ENCODE results near the gene ATXN1L.
A peak's percentile ranks its signal among the peaks of the same experiment; 100 is the strongest.

The ATXN1L gene

GRCh38 chr16:71883849-71884638 is 38.3 kb downstream of the ATXN1L start, which contains the start of gene ZNF821:
ZNF821 (minus strand) TSS chr16:71884182; CDS start chr16:71879946, 4,236 bp downstream.
- H3K9me3 Mint-ChIP-seq, result no peaks in the 10 kb centered on the region
- H3K4me1 Mint-ChIP-seq (ENCODE audit: low read depth in 2 of 2), result peaks cover 34 to 49% of the 10 kb centered on the region in 2 donors
- ATAC-seq (replicated peaks) (peak; percentile 69), DNase-seq (peak; percentile 75 to 83 (median 81))
- H3K27ac Mint-ChIP-seq, result peak within 1 kb of the TSS; percentile 98 to 99
- peaks cover 30% of the 10 kb centered on the region for H3K36me3 Mint-ChIP-seq (ENCODE audit: insufficient read depth)
- peak within 1 kb of the TSS; percentile 98 to 99 for H3K4me3 Mint-ChIP-seq
- H3K27me3 Mint-ChIP-seq, result no peaks in the 10 kb centered on the region

DNA sequence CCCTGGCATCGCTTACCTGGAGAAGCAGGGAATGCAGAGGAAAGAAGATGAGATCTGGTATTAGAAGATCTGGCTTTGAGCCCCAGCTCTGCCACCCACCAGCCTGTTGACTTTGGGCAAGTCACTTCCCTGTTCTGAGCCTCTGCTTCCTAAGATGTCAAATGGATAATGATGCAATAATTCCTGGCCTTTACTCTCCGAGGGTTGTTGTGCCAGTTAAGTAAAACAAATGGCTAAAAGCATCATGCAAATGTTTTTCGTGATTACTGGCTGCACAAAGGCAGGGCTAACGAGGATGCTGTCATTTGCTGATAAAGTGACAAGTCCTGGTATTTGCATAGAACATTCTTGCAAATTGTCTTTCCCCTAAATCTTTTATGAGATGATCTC is 39.5 kb downstream of the ATXN1L start:
- no peaks in the 10 kb centered on the region for H3K9me3 Mint-ChIP-seq
- peak overlapping the region; percentile 98 to 99 for H3K4me3 Mint-ChIP-seq
- H3K27me3 Mint-ChIP-seq, result no peaks in the 10 kb centered on the region
- no peak for ATAC-seq (replicated peaks)
- H3K4me1 Mint-ChIP-seq (ENCODE audit: low read depth in 2 of 2), result peaks cover 28 to 39% of the 10 kb centered on the region in 2 donors
- no peak for DNase-seq
- H3K36me3 Mint-ChIP-seq (ENCODE audit: insufficient read depth), result peaks cover 30% of the 10 kb centered on the region
- H3K27ac Mint-ChIP-seq, result peak overlapping the region; percentile 98 to 99

- no peak overlapping the region for H3K4me3 Mint-ChIP-seq
These were observed 43.4 kb downstream of the ATXN1L start for GRCh38 chr16:71889147-71889546.

DNA sequence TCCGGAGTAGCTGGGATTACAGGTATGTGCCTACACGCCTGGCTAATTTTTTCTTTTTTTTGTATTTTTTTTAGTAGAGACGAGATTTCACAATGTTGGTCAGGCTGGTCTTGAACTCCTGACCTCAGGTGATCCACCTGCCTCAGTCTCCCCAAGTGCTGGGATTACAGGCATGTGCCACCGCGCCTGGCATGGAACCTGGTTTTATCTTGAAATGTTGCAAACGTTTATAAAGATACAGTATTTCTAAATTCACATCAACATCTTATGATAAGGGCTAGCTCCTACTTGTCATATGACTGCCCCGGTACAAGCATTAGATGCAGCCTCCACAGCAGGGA is 48.1 kb downstream of the ATXN1L start:
- no peaks in the 10 kb centered on the region for H3K9me3 Mint-ChIP-seq
- no peak for DNase-seq
- H3K27ac Mint-ChIP-seq, result peak overlapping the region; percentile 98
- H3K36me3 Mint-ChIP-seq (ENCODE audit: insufficient read depth), result peaks cover 39% of the 10 kb centered on the region
- H3K4me3 Mint-ChIP-seq, result peak overlapping the region; percentile 98
- no peak for ATAC-seq (replicated peaks)
- H3K4me1 Mint-ChIP-seq (ENCODE audit: low read depth in 2 of 2), result peaks cover 17 to 19% of the 10 kb centered on the region in 2 donors
- no peaks in the 10 kb centered on the region for H3K27me3 Mint-ChIP-seq

More at GRCh38 chr16:71889147-71889546, 43.4 kb downstream of the ATXN1L start:
- no peak overlapping the region for H3K27ac Mint-ChIP-seq
- peaks cover 11 to 18% of the 10 kb centered on the region in 2 donors for H3K4me1 Mint-ChIP-seq (ENCODE audit: low read depth in 2 of 2)
- H3K27me3 Mint-ChIP-seq, result no peaks in the 10 kb centered on the region
- no peak for ATAC-seq (replicated peaks)
- H3K36me3 Mint-ChIP-seq (ENCODE audit: insufficient read depth), result peaks cover 16% of the 10 kb centered on the region
- DNase-seq, result no peak
- no peaks in the 10 kb centered on the region for H3K9me3 Mint-ChIP-seq

- no peaks in the 10 kb centered on the region for H3K27me3 Mint-ChIP-seq
- DNase-seq (peak; percentile 4 to 26 (median 16)), ATAC-seq (replicated peaks) (peak; percentile 13)
- H3K27ac Mint-ChIP-seq, result peak overlapping the region; percentile 98
- H3K4me3 Mint-ChIP-seq, result peak overlapping the region; percentile 98
- peaks cover 44% of the 10 kb centered on the region for H3K36me3 Mint-ChIP-seq (ENCODE audit: insufficient read depth)
- peaks cover 21 to 22% of the 10 kb centered on the region in 2 donors for H3K4me1 Mint-ChIP-seq (ENCODE audit: low read depth in 2 of 2)
- H3K9me3 Mint-ChIP-seq, result no peaks in the 10 kb centered on the region
These were observed 48.6 kb downstream of the ATXN1L start for GRCh38 chr16:71894229-71894920.

- H3K36me3 Mint-ChIP-seq (ENCODE audit: insufficient read depth), result peaks cover 51% of the 10 kb centered on the region
These were observed 49.3 kb downstream of the ATXN1L start, which contains the start of gene IST1 for GRCh38 chr16:71894921-71895678. IST1 (plus strand) TSS chr16:71895531; CDS start chr16:71915641, 20,110 bp downstream.

DNA sequence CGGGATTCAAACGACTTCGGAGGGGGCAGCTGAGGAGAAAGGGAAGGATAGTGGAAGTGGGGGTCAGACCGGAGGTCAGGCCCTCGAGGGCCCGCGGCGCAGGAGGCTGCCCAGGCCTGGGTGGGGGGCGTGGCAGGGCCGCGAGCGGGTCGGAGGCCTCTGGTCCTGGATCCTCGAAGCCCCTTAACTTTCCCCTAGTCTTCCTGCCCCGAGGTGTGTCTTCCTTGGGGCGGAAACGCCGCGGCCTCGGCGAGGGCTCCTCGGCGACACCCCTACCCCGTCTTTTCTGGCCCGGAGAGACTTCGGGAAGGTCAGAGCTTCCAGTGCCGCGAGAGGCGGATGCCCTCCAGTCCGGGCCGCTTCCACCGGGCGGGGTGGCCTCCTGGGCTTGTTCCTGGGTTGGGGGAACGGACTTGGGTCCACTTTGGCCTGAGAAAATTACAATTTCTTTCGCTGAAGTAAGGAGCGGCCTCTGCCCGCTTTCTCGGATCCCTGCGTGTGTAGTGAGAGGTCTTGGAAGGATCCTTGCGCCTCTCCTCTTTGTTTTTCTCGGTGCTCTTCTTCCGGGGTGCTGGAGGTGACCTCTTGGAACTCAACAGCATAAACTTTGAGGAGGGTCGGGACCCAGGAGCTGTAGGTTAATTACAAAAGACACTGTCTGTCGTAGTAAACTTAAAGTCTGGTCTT is 50.0 kb downstream of the ATXN1L start:
- DNase-seq, result peak in 1 of 3 experiments; percentile 6
- H3K9me3 Mint-ChIP-seq, result no peaks in the 10 kb centered on the region

More at GRCh38 chr16:71894921-71895678, 49.3 kb downstream of the ATXN1L start, which contains the start of gene IST1:
- ATAC-seq (replicated peaks) (peak; percentile 88), DNase-seq (peak; percentile 97 to 98 (median 97))
- Mint-ChIP-seq H3K4me1 (ENCODE audit: low read depth in 2 of 2) (peaks cover 23 to 24% of the 10 kb centered on the region in 2 donors), H3K27ac (peak within 1 kb of the TSS; percentile 98), H3K27me3 (no peaks in the 10 kb centered on the region), H3K4me3 (peak within 1 kb of the TSS; percentile 98), H3K9me3 (no peaks in the 10 kb centered on the region)

DNA sequence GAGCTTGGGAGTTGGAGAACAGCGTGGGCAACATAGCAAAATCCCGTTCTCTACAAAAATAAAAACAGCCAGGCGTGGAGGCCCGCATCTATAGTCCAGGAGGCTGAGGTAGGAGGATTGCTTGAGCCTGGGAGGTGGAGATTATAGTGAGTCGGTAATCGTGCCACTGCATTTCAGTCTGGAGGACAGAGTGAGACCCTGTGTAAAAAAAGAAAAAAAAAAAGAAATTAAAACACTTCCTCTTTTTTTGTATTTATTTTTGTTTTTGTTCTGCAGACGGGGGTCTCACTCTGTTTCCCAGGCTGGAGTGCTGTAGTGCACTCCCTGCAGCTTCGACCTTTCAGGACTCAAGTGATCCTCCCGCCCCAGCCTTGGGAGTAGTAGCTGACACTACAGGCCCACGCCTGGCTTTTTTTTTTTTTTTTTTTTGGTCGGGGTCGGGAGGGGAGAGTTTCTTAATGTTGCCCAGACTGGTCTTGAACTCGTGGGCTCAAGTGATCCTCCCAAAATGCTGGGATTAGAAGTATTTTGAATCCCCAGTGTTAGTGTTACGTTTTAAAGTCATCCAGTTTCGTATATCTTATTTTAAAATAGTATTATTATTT is 51.1 kb downstream of the ATXN1L start:
- Mint-ChIP-seq H3K9me3 (no peaks in the 10 kb centered on the region), H3K4me3 (peak overlapping the region; percentile 98), H3K4me1 (ENCODE audit: low read depth in 2 of 2) (peaks cover 31 to 32% of the 10 kb centered on the region in 2 donors), H3K27ac (peak overlapping the region; percentile 98), H3K27me3 (no peaks in the 10 kb centered on the region), H3K36me3 (ENCODE audit: insufficient read depth) (peaks cover 53% of the 10 kb centered on the region)
- ATAC-seq (replicated peaks) (no peak), DNase-seq (no peak)

More for the DNA sequence above, 50.0 kb downstream of the ATXN1L start:
- Mint-ChIP-seq H3K27ac (peak overlapping the region; percentile 98), H3K4me1 (ENCODE audit: low read depth in 2 of 2) (peaks cover 23 to 27% of the 10 kb centered on the region in 2 donors), H3K27me3 (no peaks in the 10 kb centered on the region), H3K4me3 (peak overlapping the region; percentile 98), H3K36me3 (ENCODE audit: insufficient read depth) (peaks cover 53% of the 10 kb centered on the region)
- ATAC-seq (replicated peaks), result peak; percentile 11

DNA sequence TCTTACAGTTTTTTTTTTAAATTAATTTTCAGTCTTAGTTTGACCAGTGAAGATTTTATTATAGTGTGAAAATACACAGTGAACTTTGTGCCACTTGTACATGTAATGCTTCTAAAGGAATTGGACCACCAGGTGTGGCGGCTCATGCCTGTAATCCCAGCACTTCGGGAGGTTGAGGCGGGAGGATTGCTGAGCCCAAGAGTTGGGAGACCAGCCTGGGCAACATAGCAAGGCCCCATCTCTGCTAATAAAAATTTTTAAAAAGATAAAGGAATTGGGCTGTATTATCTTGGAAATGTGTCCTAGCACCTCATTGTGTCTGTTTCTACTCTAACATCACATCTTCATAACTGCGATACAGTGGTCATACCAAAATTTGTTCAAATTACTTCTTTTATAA is 53.4 kb downstream of the ATXN1L start:
- Mint-ChIP-seq H3K4me1 (ENCODE audit: low read depth in 2 of 2) (peaks cover 41 to 46% of the 10 kb centered on the region in 2 donors), H3K9me3 (no peaks in the 10 kb centered on the region), H3K36me3 (ENCODE audit: insufficient read depth) (peaks cover 49% of the 10 kb centered on the region), H3K4me3 (peak overlapping the region; percentile 68 to 98), H3K27me3 (no peaks in the 10 kb centered on the region), H3K27ac (peak overlapping the region; percentile 27 to 85)
- DNase-seq (no peak), ATAC-seq (replicated peaks) (no peak)

DNA sequence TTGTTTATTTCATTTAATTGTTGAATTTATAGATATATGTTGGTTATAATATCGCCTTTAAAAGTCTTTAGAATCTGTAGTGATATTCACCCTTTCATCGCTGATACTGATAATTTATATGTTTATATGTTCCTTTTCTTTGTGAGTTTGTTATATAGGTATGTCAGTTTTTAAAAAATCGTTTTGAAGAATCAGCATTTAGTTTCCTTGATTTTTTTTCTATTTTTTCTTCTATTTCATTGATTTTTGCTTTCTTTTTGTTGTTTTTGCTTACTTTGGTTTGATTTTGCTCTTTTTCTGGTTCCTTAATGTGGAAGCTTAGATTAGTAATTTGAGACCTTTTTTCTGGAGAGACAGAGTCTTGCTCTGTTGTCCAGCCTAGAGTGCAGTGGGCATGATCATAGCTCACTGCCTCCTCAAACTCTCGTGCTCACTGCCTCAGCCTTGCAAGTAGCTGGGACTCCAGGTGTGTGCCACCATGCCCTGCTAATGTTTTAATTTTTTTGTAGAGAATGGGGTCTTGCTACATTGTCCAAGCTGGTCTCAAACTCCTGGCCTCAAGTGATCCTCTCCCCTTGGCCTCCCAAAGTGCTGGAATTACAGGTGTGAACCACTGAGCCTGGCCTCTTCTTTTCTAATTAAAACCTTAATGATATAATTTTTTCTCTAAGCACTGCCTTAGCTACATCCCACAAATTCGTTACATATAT is 57.0 kb downstream of the ATXN1L start:
- DNase-seq (no peak), ATAC-seq (replicated peaks) (no peak)
- Mint-ChIP-seq H3K36me3 (ENCODE audit: insufficient read depth) (peaks cover 43% of the 10 kb centered on the region), H3K27ac (peak overlapping the region in 1 of 2 donors; percentile 59), H3K27me3 (no peaks in the 10 kb centered on the region), H3K4me1 (ENCODE audit: low read depth in 2 of 2) (peaks cover 51 to 61% of the 10 kb centered on the region in 2 donors), H3K4me3 (peak overlapping the region; percentile 5 to 83), H3K9me3 (no peaks in the 10 kb centered on the region)

DNA sequence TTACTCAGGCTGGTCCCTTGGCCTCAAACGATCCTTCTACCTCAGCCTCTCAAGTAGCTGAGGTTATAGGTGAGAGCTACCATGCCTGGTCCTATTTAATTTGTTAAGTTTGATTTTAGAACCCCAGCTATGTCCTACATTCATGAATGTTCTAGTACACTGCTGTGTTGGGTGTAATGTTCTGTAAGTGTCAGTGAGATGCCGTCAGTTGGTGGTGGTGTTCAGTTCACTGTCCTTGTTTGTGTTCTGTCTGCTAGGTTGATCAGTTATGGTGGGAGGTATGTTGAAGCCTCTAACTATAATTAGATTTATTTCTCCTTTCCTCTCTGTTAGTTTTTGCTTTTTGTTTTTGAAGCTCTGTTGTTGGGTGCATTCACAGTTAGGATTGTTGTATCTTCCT is 57.8 kb downstream of the ATXN1L start:
- Mint-ChIP-seq H3K27ac (peak overlapping the region in 1 of 2 donors; percentile 88), H3K4me3 (peak overlapping the region in 1 of 2 donors; percentile 83), H3K36me3 (ENCODE audit: insufficient read depth) (peaks cover 42% of the 10 kb centered on the region), H3K27me3 (no peaks in the 10 kb centered on the region), H3K9me3 (no peaks in the 10 kb centered on the region), H3K4me1 (ENCODE audit: low read depth in 2 of 2) (peaks cover 53 to 69% of the 10 kb centered on the region in 2 donors)
- ATAC-seq (replicated peaks), result no peak
- no peak for DNase-seq

DNA sequence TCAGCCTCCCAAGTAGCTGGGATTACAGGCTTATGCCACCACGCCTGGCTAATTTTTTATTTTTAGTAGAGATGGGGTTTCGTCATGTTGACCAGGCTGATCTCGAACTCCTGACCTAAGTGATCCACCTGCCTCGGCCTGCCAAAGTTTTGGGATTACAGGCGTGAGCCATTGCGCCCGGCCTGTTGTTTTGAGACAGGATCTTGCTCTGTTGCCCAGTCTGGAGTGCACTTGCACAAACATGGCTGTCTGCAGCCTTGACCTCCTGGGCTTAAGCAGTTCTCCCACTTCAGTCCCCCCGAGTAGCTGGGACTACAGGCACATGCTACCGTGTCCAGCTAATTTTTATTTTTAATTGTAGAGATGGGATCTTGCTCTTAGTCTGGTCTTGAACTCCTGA is 58.5 kb downstream of the ATXN1L start:
- DNase-seq (no peak), ATAC-seq (replicated peaks) (no peak)
- peak overlapping the region in 1 of 2 donors; percentile 83 for H3K4me3 Mint-ChIP-seq
- H3K4me1 Mint-ChIP-seq (ENCODE audit: low read depth in 2 of 2), result peaks cover 58 to 72% of the 10 kb centered on the region in 2 donors
- peaks cover 42% of the 10 kb centered on the region for H3K36me3 Mint-ChIP-seq (ENCODE audit: insufficient read depth)
- H3K27me3 Mint-ChIP-seq, result no peaks in the 10 kb centered on the region
- peak overlapping the region; percentile 85 to 88 for H3K27ac Mint-ChIP-seq
- no peaks in the 10 kb centered on the region for H3K9me3 Mint-ChIP-seq

Measured in effector memory CD8-positive, alpha-beta T cell (primary cell).